ENCODE measurements around the gene ZC3H4. TPM values are rescaled to one million over a fixed set of nuclear protein-coding genes. Genes with fewer than 3 reads are reported as not detected.
"Not testable (repeated sequence)": the region's sequence is repeated elsewhere in the genome, so short reads cannot be mapped to it uniquely, and the experiment has no call there.

Gene ZC3H4
- total and polyA plus RNA-seq, 12 donors = 5.7 to 45.0 (median 23.6) TPM

DNA sequence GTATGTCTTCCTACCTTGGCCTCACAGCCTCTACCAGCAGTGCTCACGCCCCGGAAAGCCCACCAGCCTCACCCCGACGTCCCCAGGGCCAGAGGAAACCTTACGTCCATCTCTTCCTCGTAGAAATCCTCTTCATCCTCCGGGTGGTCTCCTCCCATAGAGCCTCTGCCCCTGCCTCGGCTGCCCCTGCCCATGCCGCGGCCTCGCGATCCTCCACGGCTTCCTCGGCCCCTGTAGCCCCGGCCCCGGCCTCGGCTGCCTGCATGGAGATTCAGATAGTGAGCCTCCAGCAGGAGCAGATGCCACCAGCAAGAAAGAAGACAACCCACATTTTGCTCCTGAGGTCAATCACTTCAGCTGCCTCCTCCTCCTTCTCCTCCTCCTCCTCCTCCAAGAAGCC is 27.3 kb downstream of the ZC3H4 start:
- intact Hi-C loops (cut with DNase I) = no loop called here
- H3K9me3 ChIP-seq (replicated peaks in 1 of 3) = no peaks in the 10 kb centered on the region
- no peak overlapping the region for H3K4me3 ChIP-seq
- no peaks in the 10 kb centered on the region for H3K4me1 ChIP-seq (replicated peaks in 1 of 2)
- 95 to 98% (median 96%) methylated on average over 17 of the region's 17 CpGs for WGBS, 4 donors
- DNase-seq = no peak
- peaks cover 0 to 98% of the 10 kb centered on the region in 2 donors for H3K36me3 ChIP-seq (replicated peaks in 1 of 2)
- H3K27ac ChIP-seq = no peak overlapping the region
- no peaks in the 10 kb centered on the region for H3K27me3 ChIP-seq
- TF ChIP-seq POLR2A (IDR thresholded peaks at IDR 0.05) (no peak), CTCF (IDR thresholded peaks at IDR 0.05) (no peak)

GRCh38 chr19:47084879-47085439 is 28.6 kb downstream of the ZC3H4 start:
- peak in 6 of 7 donors; percentile 45 to 79 (median 60) for DNase-seq
- TF ChIP-seq POLR2A (IDR thresholded peaks at IDR 0.05) (no peak), CTCF (IDR thresholded peaks at IDR 0.05) (no peak)
- Histone ChIP-seq H3K4me1 (replicated peaks in 1 of 2) (peaks cover 0 to under 1% of the 10 kb centered on the region in 2 donors), H3K27ac (peak overlapping the region in 3 of 5 donors; percentile 26 to 72 (median 71)), H3K27me3 (no peaks in the 10 kb centered on the region), H3K36me3 (replicated peaks in 1 of 2) (peaks cover 0 to 100% of the 10 kb centered on the region in 2 donors), H3K9me3 (replicated peaks in 1 of 3) (no peaks in the 10 kb centered on the region), H3K4me3 (no peak overlapping the region)
- 60 to 74% (median 68%) methylated on average over 21 to 24 of the region's 24 CpGs for WGBS, 4 donors
- intact Hi-C loops (cut with DNase I) = loop anchor here (5.0 kb wide), 2 partner anchors 32 to 42 kb away; no protein-coding TSS in a partner anchor

GRCh38 chr19:47082493-47082892 is 31.1 kb downstream of the ZC3H4 start:
- no peaks in the 10 kb centered on the region for H3K9me3 ChIP-seq (replicated peaks in 1 of 3)
- peaks cover 0 to 95% of the 10 kb centered on the region in 2 donors for H3K36me3 ChIP-seq (replicated peaks in 1 of 2)
- H3K27me3 ChIP-seq = no peaks in the 10 kb centered on the region
- peaks cover 0 to 8% of the 10 kb centered on the region in 2 donors for H3K4me1 ChIP-seq (replicated peaks in 1 of 2)
- intact Hi-C loops (cut with DNase I) = loop anchor here (5.0 kb wide), 2 partner anchors 35 to 45 kb away; no protein-coding TSS in a partner anchor
- TF ChIP-seq POLR2A (IDR thresholded peaks at IDR 0.05) = no peak
- TF ChIP-seq CTCF (IDR thresholded peaks at IDR 0.05) = no peak
- H3K27ac ChIP-seq = no peak overlapping the region
- no peak for DNase-seq
- H3K4me3 ChIP-seq = no peak overlapping the region
- 92 to 98% (median 96%) methylated on average over 5 of the region's 5 CpGs for WGBS, 4 donors

GRCh38 chr19:47081095-47081494 is 32.5 kb downstream of the ZC3H4 start:
- Histone ChIP-seq H3K27me3 (no peaks in the 10 kb centered on the region), H3K4me3 (no peak overlapping the region), H3K4me1 (replicated peaks in 1 of 2) (peaks cover 0 to 8% of the 10 kb centered on the region in 2 donors), H3K27ac (no peak overlapping the region), H3K9me3 (replicated peaks in 1 of 3) (no peaks in the 10 kb centered on the region), H3K36me3 (replicated peaks in 1 of 2) (peaks cover 0 to 85% of the 10 kb centered on the region in 2 donors)
- DNase-seq = no peak
- TF ChIP-seq CTCF (IDR thresholded peaks at IDR 0.05) = no peak
- TF ChIP-seq POLR2A (IDR thresholded peaks at IDR 0.05) = no peak
- intact Hi-C loops (cut with DNase I) = loop anchor here (5.0 kb wide), 2 partner anchors 36 to 46 kb away; no protein-coding TSS in a partner anchor
- WGBS, 4 donors = 85 to 90% (median 87%) methylated on average over 3 to 6 of the region's 6 CpGs

- not testable (repeated sequence) for H3K9me3 ChIP-seq (replicated peaks in 1 of 3); DNase-seq; H3K4me1 ChIP-seq (replicated peaks in 1 of 2); H3K27me3 ChIP-seq; H3K27ac ChIP-seq; H3K4me3 ChIP-seq
- WGBS, 4 donors = 94 to 97% (median 96%) methylated on average over 13 of the region's 13 CpGs
- H3K36me3 ChIP-seq (replicated peaks in 1 of 2) = peaks cover 0 to 67% of the 10 kb centered on the region in 2 donors
- intact Hi-C loops (cut with DNase I) = loop anchor here in 1 of 2 donors (5.0 kb wide), 1 partner anchor 49 kb away; no protein-coding TSS in a partner anchor
Observed at GRCh38 chr19:47078351-47078750, 35.2 kb downstream of the ZC3H4 start.

All from adrenal gland (tissue), 12 donors.